KMS-11 (cell line): Measurements from ENCODE around the gene SND1.

Source experiments
- H2AFZ ChIP-seq: fragments of 200-600 bp; sonication (generic); 2 replicates; pipeline ENCODE4 v1.6.1; 2016; ENCODE audit warnings: antibody characterized with exemption, mixed run types, low read depth
- H3K27ac ChIP-seq: fragments of 200-600 bp; sonication (generic); 2 replicates; pipeline ENCODE4 v1.6.1; 2016; ENCODE audit warnings: mild to moderate bottlenecking, mixed run types
- H3K27me3 ChIP-seq: fragments of 200-600 bp; sonication (generic); 2 replicates; pipeline ENCODE4 v1.6.1; 2017; ENCODE audit warnings: mild to moderate bottlenecking, low read depth, mixed run types, moderate library complexity; ENCODE audit not compliant: insufficient read depth
- H3K36me3 ChIP-seq: fragments of 200-600 bp; sonication (generic); 2 replicates; pipeline ENCODE4 v1.6.1; 2017; ENCODE audit warnings: mild to moderate bottlenecking, mixed run types; ENCODE audit not compliant: insufficient read depth
- H3K4me1 ChIP-seq: fragments of 200-600 bp; sonication (generic); 2 replicates; pipeline ENCODE4 v1.6.1; 2016; ENCODE audit warnings: mild to moderate bottlenecking, low read depth, mixed run types; ENCODE audit not compliant: poor library complexity, severe bottlenecking
- H3K4me2 ChIP-seq: fragments of 200-600 bp; sonication (generic); 2 replicates; pipeline ENCODE4 v1.7.0; 2016; ENCODE audit warnings: mild to moderate bottlenecking, mixed run types
- H3K4me3 ChIP-seq: fragments of 200-600 bp; sonication (generic); IDR thresholded peaks from 2 replicates; pipeline ENCODE4 v1.6.1; 2017; ENCODE audit warnings: low read depth, low read length, mixed read lengths; ENCODE audit not compliant: insufficient read depth
- H3K79me2 ChIP-seq: fragments of 200-600 bp; sonication (generic); 2 replicates; pipeline ENCODE4 v1.6.1; 2016; ENCODE audit warnings: low read depth, mixed run types; ENCODE audit not compliant: insufficient read depth
- H3K9ac ChIP-seq: fragments of 200-600 bp; sonication (generic); 2 replicates; pipeline ENCODE4 v1.6.1; 2016; ENCODE audit warnings: mild to moderate bottlenecking, mixed run types
- H4K20me1 ChIP-seq: fragments of 200-600 bp; sonication (generic); 2 replicates; pipeline ENCODE4 v1.6.1; 2016; ENCODE audit warnings: mild to moderate bottlenecking, mixed run types; ENCODE audit not compliant: insufficient read depth
- CTCF ChIP-seq: fragments of 200-600 bp; sonication (generic); conservative IDR thresholded peaks from 2 replicates; pipeline ENCODE4 v1.6.1; 2017; ENCODE audit warnings: low read depth, mild to moderate bottlenecking, antibody characterized with exemption, low read length, moderate library complexity, mixed read lengths

SND1 gene

DNA sequence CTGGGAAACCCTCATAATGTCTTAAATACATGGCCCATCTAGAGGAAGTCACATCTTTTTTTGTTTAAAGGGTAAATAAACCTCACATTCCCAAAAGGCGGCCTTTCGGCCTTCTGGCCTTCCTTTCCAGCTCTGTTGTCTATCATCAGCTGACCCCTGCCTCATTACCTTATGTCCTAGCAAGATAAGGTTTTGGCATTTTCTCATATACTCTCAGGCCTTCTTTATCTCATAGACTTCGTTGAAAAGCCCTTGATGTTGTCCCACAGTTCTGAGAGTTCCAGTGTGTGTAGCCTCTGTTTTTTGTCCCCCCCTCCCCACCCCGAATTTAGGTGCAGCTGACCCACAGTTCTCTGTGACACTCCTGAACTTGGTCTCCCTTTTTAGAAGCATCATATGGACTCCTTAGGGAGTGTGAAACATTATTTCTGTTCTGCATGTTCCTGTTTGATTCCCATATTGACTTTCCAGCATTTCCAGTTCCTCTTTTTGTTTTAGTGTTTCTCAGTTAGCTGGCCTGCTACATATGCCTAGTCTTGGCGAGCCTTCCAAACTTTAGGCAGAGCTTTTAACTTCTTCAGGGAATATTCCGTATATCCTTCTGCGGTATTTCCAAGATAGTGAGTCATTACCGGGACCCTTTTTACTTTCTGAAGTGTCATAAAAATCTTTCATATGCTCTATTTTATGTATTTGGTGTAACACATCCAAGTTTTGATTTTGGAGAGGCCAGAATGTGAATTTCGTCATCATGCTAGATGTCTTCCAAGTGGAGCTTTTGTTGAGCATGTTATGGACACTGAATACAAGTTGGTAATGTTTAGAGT lies 240.7 kb downstream of the SND1 start:
- Histone ChIP-seq H3K27me3 (no peaks in the 10 kb centered on the region), H4K20me1 (peaks cover 8% of the 10 kb centered on the region), H3K9ac (no peak overlapping the region), H2AFZ (no peak overlapping the region), H3K27ac (no peak overlapping the region), H3K36me3 (peaks cover 4% of the 10 kb centered on the region; the same call in 1 of the 2 replicates), H3K4me2 (no peak overlapping the region), H3K79me2 (no peaks in the 10 kb centered on the region; the same call in 1 of the 2 replicates), H3K4me1 (no peaks in the 10 kb centered on the region), H3K4me3 (no peak overlapping the region)
- no peak for TF ChIP-seq CTCF

- Histone ChIP-seq H3K4me1 (no peaks in the 10 kb centered on the region), H3K4me2 (no peak overlapping the region), H4K20me1 (peaks cover 8% of the 10 kb centered on the region), H3K27me3 (no peaks in the 10 kb centered on the region), H3K36me3 (peaks cover 4% of the 10 kb centered on the region; the same call in 1 of the 2 replicates), H3K27ac (no peak overlapping the region), H3K79me2 (no peaks in the 10 kb centered on the region; the same call in 1 of the 2 replicates), H3K9ac (no peak overlapping the region), H2AFZ (no peak overlapping the region), H3K4me3 (no peak overlapping the region)
- no peak for TF ChIP-seq CTCF
These were observed 241.6 kb downstream of the SND1 start for GRCh38 chr7:127893547-127893946.

GRCh38 chr7:127894588-127894987 lies 242.6 kb downstream of the SND1 start:
- Histone ChIP-seq H3K79me2 (peaks cover 4% of the 10 kb centered on the region; the same call in 1 of the 2 replicates), H3K4me1 (peaks cover 2% of the 10 kb centered on the region), H4K20me1 (peaks cover 8% of the 10 kb centered on the region)

GRCh38 chr7:127895360-127895759 lies 243.4 kb downstream of the SND1 start:
- H3K4me3 ChIP-seq: no peak overlapping the region
- H3K79me2 ChIP-seq: peaks cover 4% of the 10 kb centered on the region; the same call in 1 of the 2 replicates
- no peak for TF ChIP-seq CTCF
- H3K36me3 ChIP-seq: no peaks in the 10 kb centered on the region; the same call in 1 of the 2 replicates
- H3K4me1 ChIP-seq: peaks cover 9% of the 10 kb centered on the region
- peaks cover 11% of the 10 kb centered on the region for H4K20me1 ChIP-seq
- H3K27ac ChIP-seq: no peak overlapping the region
- no peak overlapping the region for H2AFZ ChIP-seq
- no peak overlapping the region for H3K9ac ChIP-seq
- no peaks in the 10 kb centered on the region for H3K27me3 ChIP-seq
- H3K4me2 ChIP-seq: no peak overlapping the region

More at GRCh38 chr7:127894588-127894987, 242.6 kb downstream of the SND1 start:
- Histone ChIP-seq H3K36me3 (no peaks in the 10 kb centered on the region; the same call in 1 of the 2 replicates), H3K4me3 (no peak overlapping the region), H3K27me3 (no peaks in the 10 kb centered on the region), H2AFZ (no peak overlapping the region), H3K9ac (no peak overlapping the region), H3K27ac (no peak overlapping the region), H3K4me2 (no peak overlapping the region)
- no peak for TF ChIP-seq CTCF
